Measurements from ENCODE around the gene POLD3. TPM values are rescaled to one million over a fixed set of nuclear protein-coding genes. Genes with fewer than 3 reads are reported as not detected.

Gene POLD3
- total RNA-seq (10 to 100 TPM in 4 of 5 experiments, 1 to 10 TPM in 1; 8.0 to 40.8 (median 14.7) TPM), polyA plus RNA-seq (10 to 100 TPM; 10.3 to 16.4 TPM), total RNA-seq (17.2 reads per million, percentile 47 among the genes with 10 or more reads in this experiment)

GRCh38 chr11:74592441-74593362 is at the start of gene POLD3:
Gene POLD3, plus strand, starts transcription at chr11:74592582. Its CDS starts 77 bp downstream, at chr11:74592659.
- Histone ChIP-seq H3K4me1 (ENCODE audit: control insufficient read depth in 2 of 2, insufficient read depth in 2 of 2, low read length in 2 of 2) (peaks cover 9% of the 10 kb centered on the region in 2 donors), H3K9me3 (ENCODE audit: control insufficient read depth in 2 of 3, low read length in 3 of 3) (no peaks in the 10 kb centered on the region), H3K27me3 (ENCODE audit: control insufficient read depth in 2 of 2, insufficient read depth in 2 of 2, low read length in 2 of 2) (no peaks in the 10 kb centered on the region), H3K4me3 (ENCODE audit: low read length) (peak within 1 kb of the TSS; percentile 98), H3K27ac (ENCODE audit: low read depth, low read length) (peak within 1 kb of the TSS; percentile 96), H3K36me3 (ENCODE audit: control insufficient read depth in 2 of 3, insufficient read depth in 3 of 3, low read length in 3 of 3) (peaks cover 0 to 5% (median 0%) of the 10 kb centered on the region in 3 experiments)
- Mint-ChIP-seq H3K27ac (peak within 1 kb of the TSS; percentile 90 to 99 (median 95)), H3K36me3 (peaks cover 0 to 24% (median 7%) of the 10 kb centered on the region in 5 donors), H3K4me1 (peaks cover 7 to 33% (median 27%) of the 10 kb centered on the region in 7 donors), H3K4me3 (peak within 1 kb of the TSS; percentile 90 to 100 (median 92)), H3K27me3 (peaks cover 0 to 5% (median 0%) of the 10 kb centered on the region in 5 donors), H3K9me3 (peaks cover 0 to 1% (median 0%) of the 10 kb centered on the region in 11 donors)
- peak; percentile 99 for ATAC-seq
- ChIA-PET CTCF (interaction anchor here (0.6 kb wide), 1 partner anchor 678 kb away, joined by 5 read pairs; no protein-coding TSS in a partner anchor), POLR2A (interaction anchor here (0.9 to 2.8 kb wide), 3 partner anchors 99 to 814 kb away, joined by 3 to 32 read pairs (median 4); partner anchors contain the start of gene LIPT2)
- intact Hi-C loops (cut with micrococcal nuclease) = loop anchor here (1.0 to 10.0 kb wide), 13 partner anchors 99 to 1852 kb away; partner anchors contain the start of genes C2CD3 (in 2 of the 2), LIPT2 (in 2 of the 2), PGM2L1 (in 2 of the 2) and PPME1 (in 2 of the 2)
- DNase-seq = peak; percentile 83 to 97 (median 94)

GRCh38 chr11:74543991-74544390 is 48.4 kb upstream of the POLD3 start:
- CTCF ChIA-PET = no interaction called here
- Mint-ChIP-seq H3K4me3 (no peak overlapping the region), H3K9me3 (peaks cover 0 to 32% (median 14%) of the 10 kb centered on the region in 11 donors), H3K36me3 (peaks cover 0 to 6% (median 3%) of the 10 kb centered on the region in 5 donors), H3K27me3 (peaks cover 0 to 3% (median 0%) of the 10 kb centered on the region in 5 donors), H3K4me1 (no peaks in the 10 kb centered on the region), H3K27ac (no peak overlapping the region)
- H3K27ac ChIP-seq (ENCODE audit: low read depth, low read length) = no peak overlapping the region
- intact Hi-C loops (cut with micrococcal nuclease) = no loop called here
- H3K4me3 ChIP-seq (ENCODE audit: low read length) = no peak overlapping the region
- peak in 1 of 9 donors; percentile 9 for DNase-seq
- no peaks in the 10 kb centered on the region for H3K27me3 ChIP-seq (ENCODE audit: control insufficient read depth in 2 of 2, insufficient read depth in 2 of 2, low read length in 2 of 2)
- no peaks in the 10 kb centered on the region for H3K4me1 ChIP-seq (ENCODE audit: control insufficient read depth in 2 of 2, insufficient read depth in 2 of 2, low read length in 2 of 2)
- POLR2A ChIA-PET = no interaction called here
- H3K9me3 ChIP-seq (ENCODE audit: control insufficient read depth in 2 of 3, low read length in 3 of 3) = peaks cover 0 to 11% (median 0%) of the 10 kb centered on the region in 3 experiments
- no peaks in the 10 kb centered on the region for H3K36me3 ChIP-seq (ENCODE audit: control insufficient read depth in 2 of 3, insufficient read depth in 3 of 3, low read length in 3 of 3)
- no peak for ATAC-seq

- intact Hi-C loops (cut with micrococcal nuclease) = no loop called here
- peaks cover 0 to 30% (median 12%) of the 10 kb centered on the region in 11 donors for H3K9me3 Mint-ChIP-seq
- H3K27ac Mint-ChIP-seq = no peak overlapping the region
- no peak overlapping the region for H3K4me3 ChIP-seq (ENCODE audit: low read length)
- H3K27me3 Mint-ChIP-seq = peaks cover 0 to 3% (median 0%) of the 10 kb centered on the region in 5 donors
- ATAC-seq (no peak), DNase-seq (no peak)
- no peaks in the 10 kb centered on the region for H3K4me1 Mint-ChIP-seq
- H3K36me3 ChIP-seq (ENCODE audit: control insufficient read depth in 2 of 3, insufficient read depth in 3 of 3, low read length in 3 of 3) = no peaks in the 10 kb centered on the region
- H3K4me3 Mint-ChIP-seq = no peak overlapping the region
- CTCF ChIA-PET = interaction anchor here (0.6 kb wide), 1 partner anchor 135 kb away, joined by 3 read pairs; no protein-coding TSS in a partner anchor
- no peak overlapping the region for H3K27ac ChIP-seq (ENCODE audit: low read depth, low read length)
- no peaks in the 10 kb centered on the region for H3K4me1 ChIP-seq (ENCODE audit: control insufficient read depth in 2 of 2, insufficient read depth in 2 of 2, low read length in 2 of 2)
- POLR2A ChIA-PET = no interaction called here
- H3K27me3 ChIP-seq (ENCODE audit: control insufficient read depth in 2 of 2, insufficient read depth in 2 of 2, low read length in 2 of 2) = no peaks in the 10 kb centered on the region
- peaks cover 0 to 11% (median 0%) of the 10 kb centered on the region in 3 experiments for H3K9me3 ChIP-seq (ENCODE audit: control insufficient read depth in 2 of 3, low read length in 3 of 3)
- peaks cover 0 to 6% (median 0%) of the 10 kb centered on the region in 5 donors for H3K36me3 Mint-ChIP-seq
Measured at GRCh38 chr11:74546752-74547151, 45.6 kb upstream of the POLD3 start.

GRCh38 chr11:74550991-74551753 is 41.2 kb upstream of the POLD3 start:
- ATAC-seq = no peak

GRCh38 chr11:74551754-74552145 is 40.6 kb upstream of the POLD3 start:
- peaks cover 0 to 15% (median 12%) of the 10 kb centered on the region in 5 donors for H3K27me3 Mint-ChIP-seq
- intact Hi-C loops (cut with micrococcal nuclease) = no loop called here
- H3K4me1 Mint-ChIP-seq = no peaks in the 10 kb centered on the region
- ChIA-PET CTCF (interaction anchor here (0.7 kb wide), 1 partner anchor 98 kb away, joined by 4 read pairs; no protein-coding TSS in a partner anchor), POLR2A (no interaction called here)
- H3K36me3 ChIP-seq (ENCODE audit: control insufficient read depth in 2 of 3, insufficient read depth in 3 of 3, low read length in 3 of 3) = no peaks in the 10 kb centered on the region
- H3K9me3 ChIP-seq (ENCODE audit: control insufficient read depth in 2 of 3, low read length in 3 of 3) = no peaks in the 10 kb centered on the region
- no peak for ATAC-seq
- peaks cover 0 to 2% (median 0%) of the 10 kb centered on the region in 5 donors for H3K36me3 Mint-ChIP-seq
- H3K27ac Mint-ChIP-seq = no peak overlapping the region
- H3K27ac ChIP-seq (ENCODE audit: low read depth, low read length) = no peak overlapping the region
- H3K4me3 Mint-ChIP-seq = no peak overlapping the region
- H3K4me1 ChIP-seq (ENCODE audit: control insufficient read depth in 2 of 2, insufficient read depth in 2 of 2, low read length in 2 of 2) = no peaks in the 10 kb centered on the region
- no peak for DNase-seq
- no peak overlapping the region for H3K4me3 ChIP-seq (ENCODE audit: low read length)
- H3K27me3 ChIP-seq (ENCODE audit: control insufficient read depth in 2 of 2, insufficient read depth in 2 of 2, low read length in 2 of 2) = no peaks in the 10 kb centered on the region
- peaks cover 0 to 10% (median 0%) of the 10 kb centered on the region in 11 donors for H3K9me3 Mint-ChIP-seq

More at GRCh38 chr11:74550991-74551753, 41.2 kb upstream of the POLD3 start:
- ChIA-PET POLR2A (no interaction called here), CTCF (interaction anchor here (0.7 kb wide), 1 partner anchor 98 kb away, joined by 4 read pairs; no protein-coding TSS in a partner anchor)
- H3K27ac Mint-ChIP-seq = no peak overlapping the region
- H3K27me3 ChIP-seq (ENCODE audit: control insufficient read depth in 2 of 2, insufficient read depth in 2 of 2, low read length in 2 of 2) = no peaks in the 10 kb centered on the region
- DNase-seq = no peak
- H3K27ac ChIP-seq (ENCODE audit: low read depth, low read length) = no peak overlapping the region
- H3K27me3 Mint-ChIP-seq = peaks cover 0 to 15% (median 12%) of the 10 kb centered on the region in 5 donors
- no peaks in the 10 kb centered on the region for H3K36me3 ChIP-seq (ENCODE audit: control insufficient read depth in 2 of 3, insufficient read depth in 3 of 3, low read length in 3 of 3)
- intact Hi-C loops (cut with micrococcal nuclease) = no loop called here
- H3K4me1 Mint-ChIP-seq = no peaks in the 10 kb centered on the region
- no peak overlapping the region for H3K4me3 Mint-ChIP-seq
- H3K9me3 ChIP-seq (ENCODE audit: control insufficient read depth in 2 of 3, low read length in 3 of 3) = no peaks in the 10 kb centered on the region
- no peaks in the 10 kb centered on the region for H3K36me3 Mint-ChIP-seq
- H3K9me3 Mint-ChIP-seq = peaks cover 0 to 8% (median 0%) of the 10 kb centered on the region in 11 donors
- H3K4me1 ChIP-seq (ENCODE audit: control insufficient read depth in 2 of 2, insufficient read depth in 2 of 2, low read length in 2 of 2) = no peaks in the 10 kb centered on the region
- no peak overlapping the region for H3K4me3 ChIP-seq (ENCODE audit: low read length)

GRCh38 chr11:74557526-74557925 is 34.9 kb upstream of the POLD3 start:
- ChIA-PET CTCF (interaction anchor here (0.9 kb wide), 1 partner anchor 13 kb away, joined by 3 read pairs; no protein-coding TSS in a partner anchor), POLR2A (no interaction called here)
- Histone ChIP-seq H3K4me1 (ENCODE audit: control insufficient read depth in 2 of 2, insufficient read depth in 2 of 2, low read length in 2 of 2) (no peaks in the 10 kb centered on the region), H3K9me3 (ENCODE audit: control insufficient read depth in 2 of 3, low read length in 3 of 3) (no peaks in the 10 kb centered on the region), H3K27ac (ENCODE audit: low read depth, low read length) (no peak overlapping the region), H3K4me3 (ENCODE audit: low read length) (no peak overlapping the region), H3K27me3 (ENCODE audit: control insufficient read depth in 2 of 2, insufficient read depth in 2 of 2, low read length in 2 of 2) (no peaks in the 10 kb centered on the region), H3K36me3 (ENCODE audit: control insufficient read depth in 2 of 3, insufficient read depth in 3 of 3, low read length in 3 of 3) (no peaks in the 10 kb centered on the region)
- Mint-ChIP-seq H3K27me3 (peaks cover 0 to 15% (median 12%) of the 10 kb centered on the region in 5 donors), H3K36me3 (peaks cover 0 to 4% (median 0%) of the 10 kb centered on the region in 5 donors), H3K4me3 (no peak overlapping the region), H3K9me3 (peaks cover 0 to 24% (median 8%) of the 10 kb centered on the region in 11 donors), H3K4me1 (no peaks in the 10 kb centered on the region), H3K27ac (no peak overlapping the region)
- DNase-seq (no peak), ATAC-seq (no peak)
- intact Hi-C loops (cut with micrococcal nuclease) = no loop called here
